ENCODE data around the gene AKIRIN2. TPM values are rescaled to one million over a fixed set of nuclear protein-coding genes. Genes with fewer than 3 reads are reported as not detected.

AKIRIN2 gene
- total and polyA plus RNA-seq, 9 of the 15 experiments (the other 6 are each of a cell fraction or from before 2014, with no cell fraction given), result 5.8 to 63.9 (median 28.1) TPM

DNA sequence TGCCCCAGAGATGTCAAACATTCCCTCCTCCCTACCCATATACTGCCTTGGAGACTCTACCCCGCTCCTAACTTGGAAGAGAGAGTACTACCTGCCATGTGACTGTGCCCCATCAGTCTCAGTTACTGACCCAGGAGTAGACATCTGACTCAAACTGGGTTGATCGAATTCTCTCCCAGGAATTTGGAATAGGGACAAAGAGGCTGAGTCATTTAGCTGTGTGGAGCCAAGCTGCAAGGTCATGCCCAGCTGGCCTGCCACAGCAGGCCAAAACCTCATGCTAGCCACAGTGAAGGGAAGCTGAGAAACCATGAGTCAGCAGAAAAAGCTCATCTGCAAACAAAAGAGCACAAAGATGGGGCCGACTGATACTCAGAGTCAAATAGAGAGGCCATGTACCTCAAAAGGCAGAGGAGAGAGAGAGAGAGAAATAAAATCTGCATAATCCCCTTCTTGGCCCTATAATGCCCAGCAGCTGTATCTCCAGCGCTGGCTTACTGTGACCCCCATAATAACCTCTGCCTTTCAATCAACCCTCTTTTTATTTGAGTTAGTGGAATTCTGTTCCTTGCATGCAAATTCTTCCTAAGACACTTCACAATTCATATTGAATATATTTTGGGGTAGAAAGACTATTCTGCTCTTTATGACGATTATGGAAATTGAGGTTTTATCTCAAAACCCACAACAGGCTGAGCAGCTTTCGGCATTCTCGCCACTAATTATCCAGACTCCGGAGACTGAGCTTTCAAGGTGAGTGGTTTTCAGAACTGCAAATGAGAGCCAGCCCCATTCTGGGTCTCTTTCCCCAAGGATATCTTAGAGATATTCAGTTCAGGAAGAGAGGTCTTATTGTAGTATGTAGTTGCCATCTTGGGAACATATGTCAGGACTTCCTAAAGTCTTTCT is 21.4 kb upstream of the AKIRIN2 start (continued):
- TF ChIP-seq ZBTB9 (CRISPR knock-in tag; IDR thresholded peaks at IDR 0.05) (peak; percentile 77), ZNF165 (CRISPR knock-in tag; IDR thresholded peaks at IDR 0.05; ENCODE audit: borderline replicate concordance) (no peak), HNRNPL (IDR thresholded peaks at IDR 0.05; ENCODE audit: low read depth, low read length) (no peak), HDAC6 (IDR thresholded peaks at IDR 0.05; ENCODE audit: low read depth, low read length) (no peak), ERF (CRISPR knock-in tag; IDR thresholded peaks at IDR 0.05) (no peak), SMAD2 (IDR thresholded peaks at IDR 0.05; ENCODE audit: low read depth, low read length) (no peak), ZNF592 (IDR thresholded peaks at IDR 0.05) (peak; percentile 98), ETV1 (tag; conservative IDR thresholded peaks at IDR 0.05; ENCODE audit: low read depth) (0 out of 2 replicates have a peak, but pooled peaks have one; percentile 41), EWSR1 (IDR thresholded peaks at IDR 0.05; ENCODE audit: borderline replicate concordance, low read depth, partially characterized antibody) (no peak), POLR2G (IDR thresholded peaks at IDR 0.05; ENCODE audit: low read depth, low read length) (no peak), RBBP5 (IDR thresholded peaks at IDR 0.05; ENCODE audit: borderline replicate concordance, insufficient read depth, low read length, poor library complexity, severe bottlenecking) (no peak), ZBTB7A (IDR thresholded peaks at IDR 0.05; ENCODE audit: borderline replicate concordance, control insufficient read depth, low read depth, low read length) (no peak)
- TF ChIP-seq, protein P1, sequence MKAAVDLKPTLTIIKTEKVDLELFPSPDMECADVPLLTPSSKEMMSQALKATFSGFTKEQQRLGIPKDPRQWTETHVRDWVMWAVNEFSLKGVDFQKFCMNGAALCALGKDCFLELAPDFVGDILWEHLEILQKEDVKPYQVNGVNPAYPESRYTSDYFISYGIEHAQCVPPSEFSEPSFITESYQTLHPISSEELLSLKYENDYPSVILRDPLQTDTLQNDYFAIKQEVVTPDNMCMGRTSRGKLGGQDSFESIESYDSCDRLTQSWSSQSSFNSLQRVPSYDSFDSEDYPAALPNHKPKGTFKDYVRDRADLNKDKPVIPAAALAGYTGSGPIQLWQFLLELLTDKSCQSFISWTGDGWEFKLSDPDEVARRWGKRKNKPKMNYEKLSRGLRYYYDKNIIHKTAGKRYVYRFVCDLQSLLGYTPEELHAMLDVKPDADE (conservative IDR thresholded peaks at IDR 0.05; ENCODE audit: control insufficient read depth, low read depth, low read length), result peak; percentile 36; the same call in 1 of the 2 replicates
- TF ChIP-seq, protein P2, sequence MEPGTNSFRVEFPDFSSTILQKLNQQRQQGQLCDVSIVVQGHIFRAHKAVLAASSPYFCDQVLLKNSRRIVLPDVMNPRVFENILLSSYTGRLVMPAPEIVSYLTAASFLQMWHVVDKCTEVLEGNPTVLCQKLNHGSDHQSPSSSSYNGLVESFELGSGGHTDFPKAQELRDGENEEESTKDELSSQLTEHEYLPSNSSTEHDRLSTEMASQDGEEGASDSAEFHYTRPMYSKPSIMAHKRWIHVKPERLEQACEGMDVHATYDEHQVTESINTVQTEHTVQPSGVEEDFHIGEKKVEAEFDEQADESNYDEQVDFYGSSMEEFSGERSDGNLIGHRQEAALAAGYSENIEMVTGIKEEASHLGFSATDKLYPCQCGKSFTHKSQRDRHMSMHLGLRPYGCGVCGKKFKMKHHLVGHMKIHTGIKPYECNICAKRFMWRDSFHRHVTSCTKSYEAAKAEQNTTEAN (CRISPR knock-in tag; IDR thresholded peaks at IDR 0.05), result no peak
- TF ChIP-seq, protein P3, sequence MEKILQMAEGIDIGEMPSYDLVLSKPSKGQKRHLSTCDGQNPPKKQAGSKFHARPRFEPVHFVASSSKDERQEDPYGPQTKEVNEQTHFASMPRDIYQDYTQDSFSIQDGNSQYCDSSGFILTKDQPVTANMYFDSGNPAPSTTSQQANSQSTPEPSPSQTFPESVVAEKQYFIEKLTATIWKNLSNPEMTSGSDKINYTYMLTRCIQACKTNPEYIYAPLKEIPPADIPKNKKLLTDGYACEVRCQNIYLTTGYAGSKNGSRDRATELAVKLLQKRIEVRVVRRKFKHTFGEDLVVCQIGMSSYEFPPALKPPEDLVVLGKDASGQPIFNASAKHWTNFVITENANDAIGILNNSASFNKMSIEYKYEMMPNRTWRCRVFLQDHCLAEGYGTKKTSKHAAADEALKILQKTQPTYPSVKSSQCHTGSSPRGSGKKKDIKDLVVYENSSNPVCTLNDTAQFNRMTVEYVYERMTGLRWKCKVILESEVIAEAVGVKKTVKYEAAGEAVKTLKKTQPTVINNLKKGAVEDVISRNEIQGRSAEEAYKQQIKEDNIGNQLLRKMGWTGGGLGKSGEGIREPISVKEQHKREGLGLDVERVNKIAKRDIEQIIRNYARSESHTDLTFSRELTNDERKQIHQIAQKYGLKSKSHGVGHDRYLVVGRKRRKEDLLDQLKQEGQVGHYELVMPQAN (IDR thresholded peaks at IDR 0.05; ENCODE audit: borderline replicate concordance), result no peak
